OCI-LY3 (cell line): ENCODE measurements around the gene ERC1.

Experiments used
- EZH2phosphoT487 ChIP-seq: fragments of 200-600 bp; shearing (Covaris generic); IDR thresholded peaks from 2 replicates; pipeline ENCODE4 v1.6.1; 2018; ENCODE audit warnings: antibody characterized with exemption, mixed run types, low read depth
- TF ChIP-seq, protein P1 (sequence below): fragments of 200-600, 300-600 bp; sonication (generic); IDR thresholded peaks from 2 replicates; pipeline ENCODE4 v1.5.1; 2014; ENCODE audit warnings: antibody characterized with exemption, low read length, low read depth

- TF ChIP-seq, protein P1, sequence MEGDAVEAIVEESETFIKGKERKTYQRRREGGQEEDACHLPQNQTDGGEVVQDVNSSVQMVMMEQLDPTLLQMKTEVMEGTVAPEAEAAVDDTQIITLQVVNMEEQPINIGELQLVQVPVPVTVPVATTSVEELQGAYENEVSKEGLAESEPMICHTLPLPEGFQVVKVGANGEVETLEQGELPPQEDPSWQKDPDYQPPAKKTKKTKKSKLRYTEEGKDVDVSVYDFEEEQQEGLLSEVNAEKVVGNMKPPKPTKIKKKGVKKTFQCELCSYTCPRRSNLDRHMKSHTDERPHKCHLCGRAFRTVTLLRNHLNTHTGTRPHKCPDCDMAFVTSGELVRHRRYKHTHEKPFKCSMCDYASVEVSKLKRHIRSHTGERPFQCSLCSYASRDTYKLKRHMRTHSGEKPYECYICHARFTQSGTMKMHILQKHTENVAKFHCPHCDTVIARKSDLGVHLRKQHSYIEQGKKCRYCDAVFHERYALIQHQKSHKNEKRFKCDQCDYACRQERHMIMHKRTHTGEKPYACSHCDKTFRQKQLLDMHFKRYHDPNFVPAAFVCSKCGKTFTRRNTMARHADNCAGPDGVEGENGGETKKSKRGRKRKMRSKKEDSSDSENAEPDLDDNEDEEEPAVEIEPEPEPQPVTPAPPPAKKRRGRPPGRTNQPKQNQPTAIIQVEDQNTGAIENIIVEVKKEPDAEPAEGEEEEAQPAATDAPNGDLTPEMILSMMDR: no peak
- TF ChIP-seq EZH2phosphoT487: no peak
Measured at GRCh38 chr12:1375323-1375722, 384.3 kb downstream of the ERC1 start.
